ENCODE results near the gene PIH1D2.
"Not testable (repeated sequence)": the region's sequence is repeated elsewhere in the genome, so short reads cannot be mapped to it uniquely, and the experiment has no call there.

The PIH1D2 gene

GRCh38 chr11:112096194-112096593, 22.4 kb upstream of the PIH1D2 start:
- POLR2A ChIA-PET = no interaction called here
- DNase-seq (ENCODE audit: extremely low spot score) = no peak

DNA sequence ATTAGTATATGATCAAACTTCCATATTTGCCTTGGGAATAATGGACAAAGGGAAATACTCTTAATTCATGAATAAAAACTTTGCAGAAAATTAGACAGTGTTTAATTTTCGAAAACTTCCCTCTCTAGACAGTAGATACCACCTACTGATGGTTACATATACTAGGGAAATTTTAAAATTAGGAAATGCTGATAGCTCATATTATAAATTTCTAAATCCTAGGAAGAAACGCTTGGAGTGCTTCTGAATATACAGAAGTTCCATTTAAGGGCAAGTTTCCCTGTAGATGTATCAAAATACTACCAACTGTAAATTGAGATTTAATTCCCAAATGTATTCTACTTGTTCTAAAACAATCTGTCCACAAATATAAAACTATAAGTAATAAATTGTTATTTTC, 21.5 kb upstream of the PIH1D2 start:
- POLR2A ChIA-PET = not testable (repeated sequence)
- CTCF ChIA-PET = interaction anchor here (2.4 kb wide), 1 partner anchor 18 kb away, joined by 10 read pairs; no protein-coding TSS in a partner anchor

More at GRCh38 chr11:112096194-112096593, 22.4 kb upstream of the PIH1D2 start:
- TF ChIP-seq CTCF (IDR thresholded peaks at IDR 0.05; ENCODE audit: control extremely low read depth, extremely low read depth, low read depth, missing control alignments) = no peak
- CTCF ChIA-PET = interaction anchor here (1.1 to 5.6 kb wide), 4 partner anchors 10 to 184 kb away, joined by 4 to 47 read pairs (median 8); no protein-coding TSS in a partner anchor

GRCh38 chr11:112087212-112087611, 13.4 kb upstream of the PIH1D2 start:
- POLR2A ChIA-PET = no interaction called here
- TF ChIP-seq CTCF (IDR thresholded peaks at IDR 0.05; ENCODE audit: control extremely low read depth, extremely low read depth, low read depth, missing control alignments) = no peak
- CTCF ChIA-PET = interaction anchor here (1.0 to 2.1 kb wide), 4 partner anchors 10 to 193 kb away, joined by 3 to 10 read pairs (median 5); no protein-coding TSS in a partner anchor
- DNase-seq (ENCODE audit: extremely low spot score) = no peak

More for the DNA sequence above, 21.5 kb upstream of the PIH1D2 start:
- DNase-seq (ENCODE audit: extremely low spot score) = not testable (repeated sequence)

DNA sequence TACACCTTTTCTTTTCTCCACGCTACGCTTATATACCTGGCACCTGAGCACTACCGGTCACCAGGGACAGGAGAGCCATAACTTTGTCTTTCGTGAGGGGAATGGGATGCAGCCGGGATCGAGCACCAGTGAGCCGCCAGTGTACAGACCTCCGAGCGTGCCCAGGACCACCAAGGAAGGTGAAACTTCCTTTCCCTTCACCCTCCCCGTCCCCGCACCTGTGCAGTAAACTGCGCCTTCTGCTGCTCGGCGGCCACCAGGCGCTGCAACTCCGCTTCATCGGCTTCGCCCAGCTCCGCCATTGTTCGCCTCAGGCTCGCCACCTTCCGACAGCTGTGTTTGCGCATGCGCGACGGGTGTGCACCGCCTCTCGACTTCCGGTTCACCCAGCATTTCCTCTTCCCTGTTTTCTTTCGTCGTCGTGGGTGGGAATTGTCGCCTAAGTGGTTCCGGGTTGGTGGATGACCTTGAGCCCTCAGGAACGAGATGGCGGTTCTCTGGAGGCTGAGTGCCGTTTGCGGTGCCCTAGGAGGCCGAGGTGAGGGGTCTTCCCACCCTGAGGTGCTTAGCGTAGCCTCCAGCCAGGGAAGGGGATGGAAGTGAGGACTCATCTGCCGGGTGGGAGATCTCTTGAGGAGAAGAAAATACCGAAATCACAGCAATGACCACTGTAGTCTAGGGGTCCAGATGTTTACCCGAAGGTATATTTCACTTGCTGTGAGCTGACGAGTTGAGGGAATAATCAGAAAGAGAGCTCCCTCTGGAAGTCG, 12.8 kb upstream of the PIH1D2 start, which contains the start of the genes SDHD and TIMM8B:
Gene SDHD, plus strand, starts transcription at position 452 of the 770 bp plus-strand sequence. Its CDS starts 35 bp downstream, at position 487.
Gene TIMM8B, minus strand, starts transcription at position 335 of the 770 bp plus-strand sequence. Its CDS starts 33 bp downstream, at position 302.
- peak; percentile 27 for TF ChIP-seq CTCF (IDR thresholded peaks at IDR 0.05; ENCODE audit: control extremely low read depth, extremely low read depth, low read depth, missing control alignments)
- DNase-seq (ENCODE audit: extremely low spot score) = peak; percentile 96
- ChIA-PET POLR2A (interaction anchor here (0.5 kb wide), 1 partner anchor 18 kb away, joined by 4 read pairs; no protein-coding TSS in a partner anchor), CTCF (interaction anchor here (0.9 to 2.1 kb wide), 6 partner anchors 10 to 194 kb away, joined by 3 to 10 read pairs (median 4); no protein-coding TSS in a partner anchor)

DNA sequence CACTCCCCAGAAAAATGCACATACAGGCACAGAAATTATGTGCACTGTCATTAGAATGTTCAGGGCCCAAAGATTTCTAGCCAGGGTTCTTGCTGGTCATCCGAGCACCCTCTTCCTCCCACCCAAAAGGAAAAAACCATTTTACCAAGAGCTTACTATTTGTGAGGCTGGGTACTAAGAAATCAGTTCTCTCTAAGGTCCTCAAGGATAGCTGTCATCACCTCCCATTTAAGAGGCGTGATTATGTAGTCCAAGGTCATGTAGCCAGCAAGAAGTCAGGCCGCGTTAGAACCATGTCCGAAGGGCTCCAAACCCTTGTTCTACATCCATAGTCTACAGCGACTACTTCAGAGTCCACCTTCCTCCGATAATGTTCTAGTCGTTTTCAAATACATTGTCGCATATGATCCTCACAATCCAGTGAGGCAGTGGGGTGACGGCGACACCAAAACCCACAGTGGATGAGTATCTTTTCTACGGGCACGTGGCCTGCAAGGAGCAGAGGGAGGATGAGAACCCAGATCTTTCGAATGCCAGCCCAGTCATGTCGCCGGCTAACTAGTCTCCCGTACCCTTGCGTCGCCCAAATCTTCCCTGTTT, 12.1 kb upstream of the PIH1D2 start:
- DNase-seq (ENCODE audit: extremely low spot score) = peak; percentile 39
- POLR2A ChIA-PET = interaction anchor here (0.5 kb wide), 1 partner anchor 17 kb away, joined by 4 read pairs; no protein-coding TSS in a partner anchor
- CTCF ChIA-PET = interaction anchor here (0.7 to 2.1 kb wide), 6 partner anchors 9 to 194 kb away, joined by 3 to 10 read pairs (median 3); no protein-coding TSS in a partner anchor
- no peak for TF ChIP-seq CTCF (IDR thresholded peaks at IDR 0.05; ENCODE audit: control extremely low read depth, extremely low read depth, low read depth, missing control alignments)

- DNase-seq (ENCODE audit: extremely low spot score) = no peak
- TF ChIP-seq CTCF (IDR thresholded peaks at IDR 0.05; ENCODE audit: control extremely low read depth, extremely low read depth, low read depth, missing control alignments) = no peak
- POLR2A ChIA-PET = no interaction called here
- CTCF ChIA-PET = interaction anchor here (0.8 to 1.3 kb wide), 2 partner anchors 16 to 151 kb away, joined by 3 read pairs; no protein-coding TSS in a partner anchor
These were observed 8.9 kb upstream of the PIH1D2 start for GRCh38 chr11:112082729-112083128.

All from GM10248 (cell line).